HS-27A (cell line): ENCODE data around the gene CRHR1.
"Not testable (repeated sequence)": the region's sequence is repeated elsewhere in the genome, so short reads cannot be mapped to it uniquely, and the experiment has no call there.

ENCODE experiments used
- DNase-seq: peaks from one replicate; pipeline ENCODE4 v3.0.0-alpha.2; 2012; ENCODE audit warnings: low read depth, missing footprints

CRHR1 gene

DNA sequence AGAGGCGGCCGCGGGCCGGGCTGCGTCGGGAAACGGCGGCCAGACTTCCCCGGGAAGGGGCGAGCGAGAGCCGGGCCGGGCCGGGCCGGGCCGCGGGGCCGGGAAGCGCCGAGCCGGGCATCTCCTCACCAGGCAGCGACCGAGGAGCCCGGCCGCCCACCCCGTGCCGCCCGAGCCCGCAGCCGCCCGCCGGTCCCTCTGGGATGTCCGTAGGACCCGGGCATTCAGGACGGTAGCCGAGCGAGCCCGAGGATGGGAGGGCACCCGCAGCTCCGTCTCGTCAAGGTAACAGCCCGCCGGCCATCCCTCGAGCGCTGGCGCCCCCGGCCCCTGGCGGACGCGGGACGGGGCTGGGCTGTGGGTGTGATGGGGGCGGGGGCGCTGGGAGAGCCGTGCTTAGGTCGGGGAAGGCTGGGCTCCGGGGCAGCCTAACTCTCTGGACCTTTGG, at the start of gene CRHR1:
Gene CRHR1, plus strand, starts transcription at position 28 of the 448 bp plus-strand sequence. Its CDS starts 225 bp downstream, at position 253.
- DNase-seq: no peak

DNA sequence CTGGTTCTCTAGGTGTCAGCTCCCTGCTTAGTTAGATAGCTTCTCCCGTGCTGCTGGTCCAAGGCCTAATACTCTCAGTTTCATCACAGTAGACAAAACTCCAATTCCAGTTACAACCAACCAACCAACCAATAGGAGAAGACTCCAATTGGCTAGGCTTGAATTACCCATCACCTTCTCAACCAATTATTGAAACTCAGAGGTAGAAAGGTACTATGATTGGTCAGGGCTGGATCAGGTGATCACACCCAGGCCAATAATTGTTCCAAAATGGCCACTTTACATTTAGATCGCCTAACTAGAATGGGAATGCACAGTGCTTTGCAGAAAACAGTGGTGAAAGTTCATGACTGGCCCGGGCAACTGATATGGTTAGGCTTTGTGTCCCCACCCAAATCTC, 49.5 kb upstream of the CRHR1 start:
- no peak for DNase-seq

DNA sequence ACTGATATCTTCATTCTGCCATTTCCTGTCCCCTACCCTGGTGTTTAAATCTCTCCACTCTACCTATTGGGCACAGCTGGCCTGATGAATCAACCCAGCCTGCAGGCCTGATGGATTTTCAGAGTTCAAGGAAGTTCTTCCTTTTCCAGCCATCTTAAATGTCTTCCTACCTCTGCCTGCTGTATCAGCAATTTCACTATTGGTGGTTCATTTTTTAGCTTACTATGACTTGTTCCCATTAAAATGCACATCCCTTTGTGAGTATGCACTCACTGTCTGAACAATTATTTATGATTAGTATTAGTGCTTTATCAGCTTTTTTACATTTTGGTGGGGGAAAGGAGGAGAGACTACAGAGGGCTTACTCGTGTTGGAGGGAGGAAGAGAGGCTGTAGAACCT, 48.6 kb upstream of the CRHR1 start:
- DNase-seq: no peak

DNA sequence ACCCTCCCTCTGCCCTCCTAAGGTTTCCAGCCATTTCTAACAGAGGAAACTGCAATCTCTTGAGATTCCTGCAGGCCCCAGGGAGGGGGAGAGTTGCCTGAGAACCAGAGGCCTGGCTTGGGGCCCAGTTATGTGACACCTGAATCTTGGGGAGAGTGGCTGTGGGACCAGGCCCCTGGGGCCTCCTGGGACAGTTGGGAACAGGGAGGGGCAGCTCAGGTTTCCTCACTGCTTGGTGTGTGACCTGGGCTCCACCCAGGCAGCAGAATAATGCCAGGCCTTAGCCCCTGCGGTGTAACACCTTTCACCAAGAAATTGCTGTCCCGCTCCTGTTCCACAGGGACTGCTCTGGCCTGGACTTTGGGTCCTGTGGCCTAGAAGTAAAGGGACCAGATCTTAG, 44.3 kb upstream of the CRHR1 start:
- no peak for DNase-seq

DNA sequence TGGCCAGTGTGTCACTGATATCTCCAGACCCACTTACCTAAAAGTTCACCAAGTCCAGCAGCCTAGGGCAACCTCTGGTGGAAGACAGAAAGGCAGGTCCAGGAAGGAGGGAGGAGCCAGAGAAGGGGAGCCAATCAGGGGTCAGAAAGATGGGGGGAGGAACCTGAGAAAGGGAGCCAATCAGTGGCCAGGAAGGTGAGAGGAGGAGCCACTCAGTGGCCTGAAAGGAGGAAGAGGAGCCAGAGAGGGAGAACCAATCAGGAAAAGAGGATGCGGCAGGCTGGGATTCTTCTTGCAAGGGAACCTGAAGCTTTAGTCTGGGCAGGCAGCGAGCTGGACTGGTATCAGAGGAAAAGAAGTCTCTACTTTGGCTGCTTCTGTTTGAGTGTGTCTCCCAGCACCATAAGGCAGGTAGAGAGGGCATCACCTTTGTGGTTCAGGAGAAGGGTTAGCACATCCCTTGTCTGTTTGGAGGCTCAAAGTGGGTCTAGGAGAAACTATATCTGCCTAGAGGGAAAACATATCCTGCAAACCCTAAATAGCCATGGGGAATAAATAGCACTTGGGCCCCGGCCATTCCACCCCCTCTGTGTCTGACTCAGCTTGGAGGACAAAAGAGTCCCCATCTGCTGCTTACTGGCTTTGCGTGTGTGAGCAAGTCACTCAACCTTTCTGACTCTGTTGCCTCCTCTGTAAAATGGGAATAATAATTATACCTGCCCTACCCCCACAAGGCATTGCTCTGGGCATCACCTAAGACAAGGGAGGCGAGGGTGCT, 43.4 kb upstream of the CRHR1 start:
- no peak for DNase-seq

DNA sequence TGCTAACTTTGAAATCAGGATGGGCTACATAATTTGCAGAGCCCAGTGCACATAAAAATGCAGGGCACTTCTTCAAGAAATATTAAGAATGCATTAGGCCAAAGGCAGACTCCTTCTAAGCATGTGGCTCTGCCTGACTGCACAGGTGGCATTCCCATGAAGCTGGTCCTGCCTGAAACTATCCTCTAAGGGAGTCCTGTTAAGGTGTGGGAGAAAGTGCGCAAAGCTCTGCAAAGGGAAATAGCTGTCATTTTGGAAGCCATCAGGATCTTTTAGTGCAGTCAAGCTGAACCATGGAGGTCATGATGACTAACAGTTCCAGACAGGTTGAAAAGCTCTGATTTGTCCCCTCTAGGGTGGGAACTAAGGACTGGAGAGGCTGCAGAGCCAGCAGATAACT, 41.9 kb upstream of the CRHR1 start:
- DNase-seq: no peak

DNA sequence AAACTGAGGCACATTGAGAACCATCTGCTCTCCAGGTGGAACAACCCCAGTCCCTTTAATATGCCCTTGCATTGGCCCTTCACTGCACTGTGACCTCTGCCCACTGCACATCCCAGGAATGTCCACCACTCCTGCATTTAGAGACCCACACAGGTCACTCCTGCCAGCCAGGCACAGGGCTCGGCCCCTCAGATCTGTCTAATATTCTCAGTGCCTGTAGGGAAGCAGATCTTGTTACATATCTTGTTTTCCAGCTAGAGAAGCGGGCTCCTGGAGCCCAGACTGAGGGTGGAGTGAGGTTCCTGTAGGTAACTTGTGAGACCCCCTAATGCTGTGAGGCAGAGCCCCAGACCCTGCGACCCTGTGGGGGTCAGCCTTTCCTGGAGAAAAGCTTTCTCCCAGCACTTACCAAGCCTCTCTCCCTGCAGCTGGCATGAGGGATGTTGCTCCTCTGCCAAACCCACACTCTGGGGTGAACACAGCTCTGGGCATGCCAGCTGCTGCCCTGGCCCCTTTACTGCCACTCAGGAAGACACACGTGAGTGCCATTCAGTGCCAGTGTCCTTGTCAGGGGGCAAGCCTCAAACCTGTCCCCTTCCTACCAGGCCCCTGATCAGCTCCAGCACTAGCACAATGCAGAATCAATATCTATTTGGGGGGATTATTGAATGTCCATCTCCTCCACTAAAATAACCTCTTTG, 40.3 kb upstream of the CRHR1 start:
- no peak for DNase-seq

DNA sequence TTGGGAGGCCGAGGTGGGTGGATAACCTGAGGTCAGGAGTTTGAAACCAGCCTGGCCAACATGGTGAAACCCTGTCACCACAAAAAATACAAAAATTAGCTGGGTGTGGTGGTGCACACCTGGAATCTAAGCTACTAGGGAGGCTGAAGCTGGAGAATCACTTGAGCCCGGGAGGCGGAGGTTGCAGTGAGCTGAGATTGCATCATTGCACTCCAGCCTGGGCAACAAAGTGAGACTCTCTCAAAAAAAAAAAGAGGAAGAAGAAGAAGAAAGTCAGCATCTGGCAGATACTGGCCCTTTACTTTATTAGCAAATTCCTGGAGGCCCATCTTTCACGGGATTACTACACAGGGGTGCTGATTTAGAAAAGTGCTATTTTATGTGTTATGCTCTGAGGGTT, 39.3 kb upstream of the CRHR1 start:
- DNase-seq: not testable (repeated sequence)

DNA sequence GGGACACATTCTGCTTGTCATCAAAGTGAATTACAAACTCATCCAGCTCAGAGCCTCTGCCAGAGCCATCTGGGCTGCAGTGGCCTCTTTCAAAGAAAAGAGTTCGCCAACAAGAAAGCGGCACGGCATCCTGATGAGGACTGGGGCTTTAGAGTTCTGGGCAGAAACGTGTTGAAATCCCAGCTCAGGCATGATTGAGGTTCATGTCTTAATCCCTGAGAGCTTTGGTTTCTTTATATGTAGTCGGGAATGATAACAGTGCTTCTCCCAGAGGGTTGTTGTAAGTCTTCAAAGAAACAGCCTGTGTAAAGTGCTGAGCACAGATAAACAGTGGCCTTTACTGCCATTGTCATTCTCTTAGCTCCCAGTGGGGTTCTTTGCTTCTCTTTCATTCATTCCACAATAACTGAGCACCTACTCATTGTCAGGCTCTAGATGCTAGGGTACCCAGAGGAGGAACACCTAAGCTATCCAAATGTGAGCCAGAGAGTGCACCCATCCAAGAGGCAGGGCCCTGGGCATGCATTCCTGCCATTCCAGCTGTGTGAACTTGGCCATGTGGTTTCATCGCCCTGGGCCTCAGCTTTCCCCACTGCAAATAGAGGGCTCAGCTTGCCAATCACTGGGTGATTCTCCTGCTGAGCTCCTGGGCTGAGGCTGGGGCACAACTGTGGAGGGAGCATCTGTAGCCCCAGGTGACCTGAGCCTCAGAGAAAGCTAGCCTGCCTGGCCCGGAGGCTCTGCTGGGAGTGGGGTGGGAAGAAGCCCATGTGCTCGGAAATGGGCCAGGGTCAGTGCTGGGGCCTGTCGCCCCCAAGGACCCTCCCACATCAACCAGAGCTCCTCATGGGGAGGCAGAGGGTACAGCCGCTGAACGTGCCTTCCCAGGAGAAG, 38.3 kb upstream of the CRHR1 start:
- DNase-seq: no peak

DNA sequence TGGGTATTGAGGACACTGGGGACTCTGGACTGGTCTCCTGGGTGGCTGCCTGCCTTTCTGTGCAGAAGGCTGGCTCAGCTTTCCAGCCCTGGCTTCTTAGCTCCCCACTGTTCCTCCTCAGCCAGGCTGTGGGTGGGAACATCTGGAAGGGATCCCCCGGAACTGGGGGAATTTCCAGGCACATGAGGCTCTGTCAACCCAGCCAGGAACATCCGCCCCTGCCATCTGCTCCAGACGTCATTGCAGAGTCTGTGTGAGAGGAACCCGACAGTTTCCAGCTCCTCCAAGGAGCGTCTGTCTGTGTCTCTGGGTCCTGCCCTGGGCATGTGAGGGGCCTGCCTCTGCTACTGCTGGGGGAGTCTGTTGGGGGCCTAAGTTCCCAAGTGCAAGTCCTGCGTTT, 36.2 kb upstream of the CRHR1 start:
- no peak for DNase-seq

DNA sequence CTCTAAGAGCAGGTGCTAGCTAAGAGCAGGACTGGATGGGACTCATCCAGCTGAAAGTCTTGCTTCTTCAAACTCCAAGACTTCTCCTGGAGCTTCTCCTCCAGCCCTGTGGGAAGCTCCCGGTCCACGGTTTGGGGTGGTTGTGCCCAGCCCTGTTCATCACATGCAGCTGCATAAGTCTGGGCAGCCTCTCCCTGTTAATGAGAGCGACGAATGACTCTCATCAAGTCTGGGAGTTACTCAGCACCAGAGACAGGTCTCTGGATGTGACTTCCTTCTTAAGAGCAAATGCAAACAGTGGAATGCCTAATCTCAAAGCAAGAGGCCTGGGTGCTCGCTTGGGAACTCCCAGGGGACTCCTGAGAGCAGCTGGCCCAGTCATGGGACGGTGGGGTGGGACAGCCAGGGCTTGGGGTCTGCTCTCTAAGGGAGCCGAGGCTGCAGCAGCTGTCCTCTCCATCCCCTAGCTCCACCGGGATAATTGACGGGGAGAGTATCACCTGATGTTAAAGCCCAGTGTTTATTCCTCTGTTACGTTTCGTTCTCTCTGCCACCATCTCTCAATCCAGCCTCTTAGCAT, 35.3 kb upstream of the CRHR1 start:
- DNase-seq: no peak

DNA sequence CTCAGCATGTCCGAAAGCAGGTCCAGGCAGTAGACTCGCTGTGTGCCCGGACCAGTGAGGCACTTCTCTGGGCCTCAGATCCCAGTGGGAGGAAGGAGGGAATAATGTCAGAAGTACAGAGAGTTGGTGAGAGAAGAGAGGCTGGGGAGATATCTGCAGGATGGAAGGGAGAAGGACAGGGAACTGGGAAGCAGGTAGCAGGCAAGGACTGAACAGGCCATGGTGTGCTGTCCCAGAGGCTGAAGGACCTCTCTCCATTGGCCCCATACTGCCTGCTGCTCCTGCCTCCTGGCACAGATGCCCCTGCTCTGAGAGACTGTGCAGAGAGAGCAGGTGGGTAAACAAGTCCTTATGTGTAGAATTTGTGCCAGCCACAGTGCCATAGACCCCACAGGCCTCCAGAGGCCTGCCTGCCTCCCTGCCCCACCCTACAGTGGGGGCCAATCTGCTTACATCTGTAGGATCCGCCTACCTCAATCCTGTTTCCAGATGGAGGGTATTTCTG, 34.2 kb upstream of the CRHR1 start:
- no peak for DNase-seq

DNA sequence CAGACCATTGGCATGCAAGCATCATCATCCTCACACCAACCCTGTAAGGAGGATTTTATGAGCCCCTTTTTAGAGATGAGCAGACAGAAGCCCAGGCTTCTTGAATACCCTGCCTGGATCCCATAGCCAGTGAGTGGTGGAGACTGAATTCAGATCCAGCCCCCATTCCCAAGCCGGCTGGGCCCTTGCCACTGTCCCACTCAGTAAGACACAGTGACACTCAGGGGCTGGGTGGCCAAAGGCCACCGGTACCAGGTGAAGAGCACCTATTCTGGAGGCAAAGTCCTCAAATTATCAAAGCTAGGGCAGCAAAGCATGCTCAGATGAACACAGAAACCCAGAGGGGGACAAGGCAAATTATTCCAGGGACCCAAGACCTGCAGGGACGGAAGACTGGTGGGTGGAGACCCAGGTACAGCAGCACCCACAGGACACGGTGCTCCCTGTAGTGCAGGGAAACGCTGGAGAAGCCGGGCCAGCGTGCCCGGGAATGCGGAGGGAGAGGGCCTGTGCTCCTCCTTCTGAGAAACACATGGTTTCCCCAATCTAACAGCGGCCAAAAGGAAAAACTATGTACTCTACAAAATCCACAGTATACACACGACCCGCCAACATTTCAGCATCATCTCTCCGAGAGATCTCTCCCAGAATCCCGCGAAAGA, 33.2 kb upstream of the CRHR1 start:
- no peak for DNase-seq

DNA sequence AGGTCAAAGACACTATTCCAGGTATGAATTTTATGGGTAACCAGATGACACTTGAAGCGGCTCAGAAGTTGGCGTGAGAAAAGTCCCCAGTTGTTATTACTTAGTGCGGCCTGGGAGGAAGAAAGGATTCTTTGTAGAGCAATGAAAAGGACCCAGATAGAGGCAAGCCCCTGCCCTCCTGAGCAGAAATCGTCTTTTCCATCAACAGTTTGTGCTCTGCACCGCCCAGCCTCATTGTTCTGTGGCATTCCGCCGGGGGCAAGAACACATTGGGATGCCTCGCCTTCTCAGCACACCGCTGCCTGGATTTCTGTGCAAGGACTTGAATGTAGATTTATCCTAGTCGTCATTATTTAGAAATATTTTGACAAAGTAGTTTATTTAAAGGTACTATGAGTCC, 32.7 kb upstream of the CRHR1 start:
- no peak for DNase-seq

DNA sequence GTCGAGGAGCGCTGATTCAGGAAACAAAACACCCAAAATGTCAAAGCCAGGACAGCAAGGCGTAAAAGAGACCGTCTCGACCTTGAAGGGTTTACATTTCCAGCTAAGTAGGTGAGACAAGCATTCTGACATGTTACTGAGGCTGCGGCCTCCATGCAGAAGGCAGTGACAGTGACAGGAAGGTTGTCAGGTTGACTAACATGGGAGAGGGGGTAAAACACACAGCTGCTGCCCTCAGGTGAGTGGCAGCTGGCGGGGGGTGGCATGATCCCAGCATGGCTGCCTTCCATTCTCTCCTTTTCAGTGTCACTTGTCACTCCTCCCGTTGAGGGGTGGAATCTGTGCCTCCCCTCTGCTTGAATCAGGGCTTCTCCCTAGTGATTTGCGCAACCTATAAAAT, 31.9 kb upstream of the CRHR1 start:
- no peak for DNase-seq

DNA sequence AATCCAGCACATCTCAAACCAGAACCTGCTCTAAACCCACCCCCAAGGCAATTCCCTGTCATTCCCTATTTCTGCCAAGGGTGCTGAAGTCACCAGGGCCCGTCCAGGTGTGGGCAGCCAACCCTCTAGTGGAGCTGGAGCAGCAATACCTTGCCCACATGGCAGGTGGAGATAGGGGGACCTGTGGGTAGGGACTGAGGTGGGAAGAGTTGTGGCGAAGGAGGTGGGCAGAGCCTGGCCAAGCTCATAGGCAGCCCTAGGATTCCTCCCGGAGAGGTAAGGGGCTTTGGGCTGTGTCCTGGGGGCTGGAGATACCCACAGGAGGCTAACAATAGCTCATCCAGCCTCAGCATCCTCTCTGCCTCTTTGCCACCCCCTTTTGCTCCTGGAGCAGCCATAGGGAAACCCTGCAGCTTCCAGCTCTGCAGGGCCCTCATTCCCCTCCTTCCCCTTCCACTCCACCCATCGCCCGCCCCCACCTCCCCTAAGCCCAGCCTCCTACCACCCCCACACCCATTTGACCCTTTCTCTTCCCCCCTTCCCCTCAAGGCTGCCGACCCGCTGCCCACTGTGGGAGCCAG, 30.4 kb upstream of the CRHR1 start:
- no peak for DNase-seq

DNA sequence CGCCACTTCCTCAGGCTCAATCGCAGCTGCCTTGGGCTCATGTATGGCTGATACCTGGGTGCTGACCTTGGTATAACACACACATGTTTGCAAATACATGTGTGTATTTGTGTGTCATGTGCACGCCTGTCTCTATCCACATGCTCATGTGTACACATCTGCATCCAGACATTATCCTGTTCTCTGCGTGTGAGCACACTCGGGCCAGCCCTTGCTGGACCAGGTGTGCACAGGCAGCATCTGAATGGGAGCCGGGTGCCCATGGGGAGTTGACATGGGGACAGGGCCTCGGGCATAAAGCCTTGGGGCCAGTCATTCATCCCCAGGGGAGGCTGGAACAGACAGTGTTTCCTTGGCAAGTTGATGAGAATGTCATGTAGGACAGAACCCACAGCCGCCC, 29.1 kb upstream of the CRHR1 start:
- DNase-seq: no peak

DNA sequence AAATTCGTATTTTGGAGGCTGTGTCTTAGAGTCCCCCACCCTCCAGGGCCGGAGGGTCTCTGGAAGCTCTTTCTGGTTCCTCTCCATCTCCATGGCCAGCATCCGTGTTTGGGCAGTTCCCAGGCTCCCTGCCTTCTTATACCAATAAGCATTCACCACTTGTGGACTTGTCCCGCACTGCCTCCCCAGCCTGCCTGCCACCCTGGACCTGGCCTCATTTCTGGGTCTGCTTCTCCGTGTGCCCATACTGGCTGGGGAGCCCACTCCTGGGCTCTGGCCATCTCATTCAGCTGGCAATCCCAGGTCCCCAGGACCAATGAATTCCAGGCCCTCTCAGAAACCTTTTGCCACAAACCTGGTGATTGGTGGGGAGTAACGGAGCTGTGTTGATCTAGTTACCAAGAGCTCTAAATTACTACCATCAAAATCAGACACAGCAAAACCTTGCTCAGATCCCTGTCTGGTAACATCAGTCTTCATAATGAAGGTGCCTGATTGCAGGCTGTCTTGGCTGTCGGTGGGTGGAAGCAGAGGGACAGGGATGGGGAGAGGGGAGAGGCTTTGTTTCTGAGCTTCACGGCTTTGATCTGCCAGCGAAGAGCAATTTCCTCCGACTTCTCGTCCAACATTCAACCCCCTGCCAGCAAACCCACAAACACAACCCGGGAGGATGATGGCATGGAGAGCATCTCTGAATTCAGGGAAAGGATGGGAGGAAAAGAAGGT, 27.7 kb upstream of the CRHR1 start:
- no peak for DNase-seq

DNA sequence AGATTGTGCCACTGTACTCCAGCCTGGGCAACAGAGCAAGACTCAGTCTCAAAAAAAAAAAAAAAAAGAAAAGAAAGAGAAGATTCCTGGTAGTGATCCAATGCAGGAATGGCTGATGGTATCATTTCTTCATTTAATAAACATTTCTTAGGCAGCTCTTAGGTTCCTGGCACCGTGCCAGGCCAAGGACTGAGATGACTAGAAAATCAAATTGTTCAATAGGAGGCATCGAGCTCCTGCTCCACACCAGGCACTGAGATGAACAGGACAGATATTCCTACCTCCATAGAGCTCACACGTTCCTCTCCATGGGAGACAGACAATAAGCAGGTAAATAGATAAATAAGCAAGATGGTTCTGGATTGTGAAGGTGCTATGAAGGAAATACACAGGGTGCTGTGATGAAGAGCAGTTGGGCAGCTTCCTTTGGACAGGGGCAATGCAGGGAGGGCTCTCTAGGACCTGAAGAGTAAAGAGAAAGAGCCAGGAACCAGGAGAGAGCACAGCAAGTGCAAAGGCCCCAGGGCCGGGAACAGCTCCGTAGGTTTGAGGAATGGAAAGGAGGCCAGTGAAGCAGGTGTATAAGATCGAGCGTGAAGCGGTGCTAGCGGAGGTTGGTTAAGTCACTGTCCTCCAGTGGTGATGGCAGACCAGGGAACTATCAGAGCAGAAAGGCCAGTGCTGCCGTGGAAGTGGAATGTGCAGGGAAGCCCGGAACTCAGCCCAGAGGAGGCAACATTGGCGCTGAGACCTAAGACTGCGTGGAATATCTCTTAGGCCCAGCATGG, 26.5 kb upstream of the CRHR1 start:
- DNase-seq: no peak

DNA sequence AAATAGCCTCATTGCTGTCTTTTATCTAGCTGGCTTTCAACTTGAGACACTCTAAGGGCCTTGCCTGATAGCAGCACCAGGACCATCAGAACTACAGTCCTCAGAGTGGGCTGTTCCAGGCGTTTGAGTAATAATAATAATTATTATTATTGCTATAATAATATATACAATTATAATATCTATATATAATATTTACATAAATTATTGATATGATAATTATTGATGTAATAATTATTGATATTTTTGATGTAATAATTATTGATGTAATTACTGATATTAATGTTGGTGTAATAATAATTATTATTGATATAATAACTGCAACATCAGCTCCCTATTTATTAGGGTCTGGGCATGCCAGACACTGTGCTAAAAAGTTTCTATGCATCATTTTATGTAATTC, 25.6 kb upstream of the CRHR1 start:
- no peak for DNase-seq
